ENCODE measurements around the gene GAMT. TPM values are rescaled to one million over a fixed set of nuclear protein-coding genes. Genes with fewer than 3 reads are reported as not detected.

Gene GAMT
- total RNA-seq, 1 donor from 2014 or later = 56.4 TPM

GRCh38 chr19:1425102-1425837 is 23.9 kb upstream of the GAMT start:
- Histone ChIP-seq H3K4me3 (no peak overlapping the region), H3K9me3 (no peaks in the 10 kb centered on the region), H3K36me3 (peaks cover 79 to 98% of the 10 kb centered on the region in 2 donors), H3K27ac (no peak overlapping the region), H3K27me3 (no peaks in the 10 kb centered on the region), H3K4me1 (no peaks in the 10 kb centered on the region)
- no peak for DNase-seq (ENCODE audit: low spot score in 2 of 2)
- intact Hi-C loops (cut with DNase I) = no loop called here
- no peak for TF ChIP-seq CTCF (IDR thresholded peaks at IDR 0.05)

- Histone ChIP-seq H3K27ac (no peak overlapping the region), H3K4me1 (no peaks in the 10 kb centered on the region), H3K9me3 (no peaks in the 10 kb centered on the region), H3K27me3 (no peaks in the 10 kb centered on the region), H3K4me3 (no peak overlapping the region), H3K36me3 (peaks cover 74 to 94% of the 10 kb centered on the region in 2 donors)
- DNase-seq (ENCODE audit: low spot score in 2 of 2) = no peak
- intact Hi-C loops (cut with DNase I) = no loop called here
- TF ChIP-seq CTCF (IDR thresholded peaks at IDR 0.05) = no peak
These were observed 23.0 kb upstream of the GAMT start for GRCh38 chr19:1424192-1424955.

GRCh38 chr19:1423436-1424191 is 22.3 kb upstream of the GAMT start:
- Histone ChIP-seq H3K9me3 (no peaks in the 10 kb centered on the region), H3K27ac (no peak overlapping the region), H3K27me3 (no peaks in the 10 kb centered on the region), H3K36me3 (peaks cover 74 to 94% of the 10 kb centered on the region in 2 donors), H3K4me1 (no peaks in the 10 kb centered on the region), H3K4me3 (no peak overlapping the region)
- TF ChIP-seq CTCF (IDR thresholded peaks at IDR 0.05) = no peak
- intact Hi-C loops (cut with DNase I) = no loop called here
- DNase-seq (ENCODE audit: low spot score in 2 of 2) = no peak

GRCh38 chr19:1422943-1423342 is 21.6 kb upstream of the GAMT start:
- no peak overlapping the region for H3K4me3 ChIP-seq
- H3K9me3 ChIP-seq = no peaks in the 10 kb centered on the region
- no peak overlapping the region for H3K27ac ChIP-seq
- H3K4me1 ChIP-seq = no peaks in the 10 kb centered on the region
- no peaks in the 10 kb centered on the region for H3K27me3 ChIP-seq
- H3K36me3 ChIP-seq = peaks cover 79 to 93% of the 10 kb centered on the region in 2 donors
- intact Hi-C loops (cut with DNase I) = no loop called here
- TF ChIP-seq CTCF (IDR thresholded peaks at IDR 0.05) = no peak
- DNase-seq (ENCODE audit: low spot score in 2 of 2) = no peak

GRCh38 chr19:1422360-1422759 is 21.0 kb upstream of the GAMT start:
- H3K27me3 ChIP-seq = no peaks in the 10 kb centered on the region
- H3K4me3 ChIP-seq = no peak overlapping the region
- H3K36me3 ChIP-seq = peaks cover 82 to 89% of the 10 kb centered on the region in 2 donors
- no peaks in the 10 kb centered on the region for H3K4me1 ChIP-seq
- intact Hi-C loops (cut with DNase I) = no loop called here
- no peak for DNase-seq (ENCODE audit: low spot score in 2 of 2)
- H3K9me3 ChIP-seq = no peaks in the 10 kb centered on the region
- TF ChIP-seq CTCF (IDR thresholded peaks at IDR 0.05) = no peak
- H3K27ac ChIP-seq = no peak overlapping the region
